Gastroesophageal sphincter (tissue), 4 donors: Measurements from ENCODE around the gene SPATC1L. TPM values are rescaled to one million over a fixed set of nuclear protein-coding genes. Genes with fewer than 3 reads are reported as not detected.

ENCODE experiments used
- ATAC-seq: fragments of 150-250 bp; one replicate; pipeline ENCODE4 v1.9.1; 2016; ENCODE audit warnings: mild to moderate bottlenecking, moderate library complexity
- H3K27ac ChIP-seq, 4 donors: fragments of 200-600 bp; sonication (generic) in 3 of 4; 1 replicate in 3 of 4; 2 replicates in 1 of 4; pipeline ENCODE4 v1.5.1; 2016 to 2019
- H3K27me3 ChIP-seq: fragments of 200-600 bp; sonication (generic); one replicate; pipeline ENCODE4 v1.5.1; 2019
- H3K36me3 ChIP-seq, 2 donors: fragments of 200-600 bp; sonication (generic); one replicate each; pipeline ENCODE4 v1.5.1; 2019; ENCODE audit warnings: control low read depth in 1 of 2
- H3K4me1 ChIP-seq, 3 donors: fragments of 200-600 bp; sonication (generic); 1 replicate in 2 of 3; 2 replicates in 1 of 3; pipeline ENCODE4 v1.5.1; 2016 to 2019; ENCODE audit warnings: control low read depth in 2 of 3
- H3K4me3 ChIP-seq, 2 donors: fragments of 200-600 bp; sonication (generic); one replicate each; pipeline ENCODE4 v1.5.1; 2019; ENCODE audit warnings: mild to moderate bottlenecking in 1 of 2, moderate library complexity in 1 of 2
- H3K9me3 ChIP-seq, 3 donors: fragments of 200-600 bp; sonication (generic); one replicate each; pipeline ENCODE4 v1.5.1; 2017 to 2019; ENCODE audit warnings: control low read depth in 2 of 3
- CTCF ChIP-seq, 4 experiments: fragments of 200-600 bp in 2 of 4; fragments of 450-650 bp in 2 of 4; sonication (generic) in 1 of 4; IDR thresholded peaks; one replicate each; pipeline ENCODE4 v1.5.1; 2017 to 2019; ENCODE audit warnings: antibody characterized with exemption in 4 of 4, mild to moderate bottlenecking in 2 of 4, moderate library complexity in 2 of 4
- EP300 ChIP-seq: sonication (generic); formaldehyde crosslinking; IDR thresholded peaks from one replicate; pipeline ENCODE4 v1.6.1; 2017; ENCODE audit warnings: antibody characterized with exemption, mild to moderate bottlenecking
- POLR2A ChIP-seq, 2 donors: fragments of 450-650 bp; IDR thresholded peaks; one replicate each; pipeline ENCODE4 v1.6.1; 2017; ENCODE audit warnings: antibody characterized with exemption in 2 of 2, mild to moderate bottlenecking in 2 of 2, moderate library complexity in 1 of 2
- POLR2AphosphoS5 ChIP-seq: sonication (generic); formaldehyde crosslinking; IDR thresholded peaks from one replicate; pipeline ENCODE4 v1.6.1; 2017; ENCODE audit warnings: antibody characterized with exemption
- WGBS, 2 donors: methylation state at CpG; one replicate each; pipeline ENCODE4 v1.1.5; 2018; ENCODE audit warnings: low coverage in 1 of 2; 5-methylcytosine and 5-hydroxymethylcytosine counted together
- total RNA-seq, 4 donors: library from RNA; depleted of rRNA; stranded (reverse); fragments of >200 nt; gene quantifications; one replicate each; pipeline ENCODE4 v1.1.0, GENCODE V29; 2016

Gene SPATC1L
- 10 to 100 TPM in 1 of 4 donors, 1 to 10 TPM in 2, under 1 TPM in 1; 0.54 to 20.4 (median 7.9) TPM for total RNA-seq

- Histone ChIP-seq H3K27me3 (peaks cover 17% of the 10 kb centered on the region), H3K27ac (peak within 1 kb of the TSS; percentile 6 to 91 (median 72)), H3K4me1 (peaks cover 0 to 14% (median 3%) of the 10 kb centered on the region in 3 donors), H3K9me3 (no peaks in the 10 kb centered on the region), H3K4me3 (peak within 1 kb of the TSS; percentile 34 to 40), H3K36me3 (peaks cover 0 to 2% of the 10 kb centered on the region in 2 donors)
- TF ChIP-seq POLR2AphosphoS5: no peak
- TF ChIP-seq CTCF (IDR thresholded peaks at IDR 0.05): no peak
- TF ChIP-seq EP300: no peak
- TF ChIP-seq POLR2A (IDR thresholded peaks at IDR 0.05): no peak
- ATAC-seq: peak; percentile 70
- 4 to 23% methylated on average over 5 to 8 of the region's 24 CpGs for WGBS, 2 donors
Measured at GRCh38 chr21:46183910-46184624, at the start of gene SPATC1L. TSS of gene SPATC1L (minus strand) at chr21:46184459. CDS start at chr21:46182816, 1,643 bp downstream.

- Histone ChIP-seq H3K36me3 (peaks cover 3 to 22% of the 10 kb centered on the region in 2 donors), H3K9me3 (no peaks in the 10 kb centered on the region), H3K4me1 (peaks cover 0 to 45% (median 7%) of the 10 kb centered on the region in 3 donors), H3K4me3 (peak overlapping the region; percentile 63 to 94), H3K27me3 (no peaks in the 10 kb centered on the region), H3K27ac (peak overlapping the region in 3 of 4 donors; percentile 77 to 90 (median 89))
- TF ChIP-seq CTCF (IDR thresholded peaks at IDR 0.05) (no peak), POLR2AphosphoS5 (no peak)
- ATAC-seq: no peak
- WGBS, 2 donors: 73 to 80% methylated on average over 4 to 6 of the region's 6 CpGs
Measured at GRCh38 chr21:46229923-46230260, 45.6 kb upstream of the SPATC1L start.

GRCh38 chr21:46229133-46229922 lies 45.1 kb upstream of the SPATC1L start:
- Histone ChIP-seq H3K27me3 (no peaks in the 10 kb centered on the region), H3K4me3 (peak overlapping the region; percentile 63 to 94), H3K4me1 (peaks cover 0 to 50% (median 7%) of the 10 kb centered on the region in 3 donors), H3K9me3 (no peaks in the 10 kb centered on the region), H3K27ac (peak overlapping the region; percentile 39 to 90 (median 83)), H3K36me3 (peaks cover 0 to 17% of the 10 kb centered on the region in 2 donors)
- peak; percentile 34 for ATAC-seq
- 0% methylated on average over 2 of the region's 72 CpGs; no CpG with 5 or more reads in 1 of the 2 donors for WGBS, 2 donors
- no peak for TF ChIP-seq POLR2A (IDR thresholded peaks at IDR 0.05)
- TF ChIP-seq CTCF (IDR thresholded peaks at IDR 0.05): peak in 3 of 4 experiments; percentile 47 to 86 (median 53)

- 0% methylated on average over 1 of the region's 77 CpGs; no CpG with 5 or more reads in 1 of the 2 donors for WGBS, 2 donors
- ATAC-seq: peak; percentile 98
- peaks cover 0 to 8% of the 10 kb centered on the region in 2 donors for H3K36me3 ChIP-seq
- H3K4me3 ChIP-seq: peak within 1 kb of the TSS; percentile 91 to 94
- H3K4me1 ChIP-seq: peaks cover 0 to 51% (median 7%) of the 10 kb centered on the region in 3 donors
- peak within 1 kb of the TSS; percentile 75 to 94 (median 90) for H3K27ac ChIP-seq
- no peaks in the 10 kb centered on the region for H3K9me3 ChIP-seq
- H3K27me3 ChIP-seq: no peaks in the 10 kb centered on the region
- peak; percentile 57 to 64 for TF ChIP-seq POLR2A (IDR thresholded peaks at IDR 0.05)
- TF ChIP-seq CTCF (IDR thresholded peaks at IDR 0.05): no peak
- TF ChIP-seq EP300: no peak
- peak; percentile 72 for TF ChIP-seq POLR2AphosphoS5
Measured at GRCh38 chr21:46228345-46229051, 44.2 kb upstream of the SPATC1L start, which contains the start of gene LSS. TSS of gene LSS (minus strand) at chr21:46228774. CDS start at chr21:46228745, 29 bp downstream.
